Urinary bladder (tissue), 4 donors: ENCODE results near the gene POLR1E. TPM values are rescaled to one million over a fixed set of nuclear protein-coding genes. Genes with fewer than 3 reads are reported as not detected.

Source experiments
- DNase-seq: peaks from one replicate; pipeline ENCODE4 v3.0.0-alpha.2; 2015; ENCODE audit errors: extremely low spot score
- H3K27ac ChIP-seq: one replicate; pipeline ENCODE4 v1.5.1; 2013; ENCODE audit warnings: low read depth, mild to moderate bottlenecking, moderate library complexity
- H3K36me3 ChIP-seq: one replicate; pipeline ENCODE4 v1.6.1; 2013; ENCODE audit warnings: mild to moderate bottlenecking, moderate library complexity; ENCODE audit not compliant: insufficient read depth
- H3K4me1 ChIP-seq: one replicate; pipeline ENCODE4 v1.6.1; 2013; ENCODE audit warnings: mild to moderate bottlenecking, moderate library complexity; ENCODE audit not compliant: insufficient read depth
- H3K4me3 ChIP-seq: one replicate; pipeline ENCODE4 v1.5.1; 2013; ENCODE audit warnings: low read depth, low read length
- WGBS: extraction: QIAGEN DNeasy Blood & Tissue Kit; methylation state at CpG from one replicate; pipeline ENCODE4 v1.1.7; 2013; 5-methylcytosine and 5-hydroxymethylcytosine counted together
- polyA plus RNA-seq: library from polyadenylated mRNA; stranded (reverse); fragments of 200-250 nt; gene quantifications from one replicate; pipeline ENCODE4 v1.2.3, GENCODE V29; 2013
- total RNA-seq: library from RNA; depleted of rRNA; stranded (reverse); fragments of >200 nt; gene quantifications from one replicate; pipeline ENCODE4 v1.2.3, GENCODE V29; 2014
- donor health status: healthy with polysubstance abuse.
- donor health status: healthy.

The POLR1E gene
- total and polyA plus RNA-seq, 2 donors, result 26.6 to 32.4 TPM

GRCh38 chr9:37515620-37516258 lies 30.0 kb downstream of the POLR1E start:
- H3K36me3 ChIP-seq, result peaks cover 2% of the 10 kb centered on the region
- no peaks in the 10 kb centered on the region for H3K4me1 ChIP-seq
- no peak overlapping the region for H3K4me3 ChIP-seq
- H3K27ac ChIP-seq, result no peak overlapping the region
- 94% methylated on average over 14 of the region's 14 CpGs for WGBS
- no peak for DNase-seq

- Histone ChIP-seq H3K4me1 (no peaks in the 10 kb centered on the region), H3K36me3 (peaks cover 2% of the 10 kb centered on the region), H3K4me3 (no peak overlapping the region), H3K27ac (no peak overlapping the region)
- DNase-seq, result no peak
- 92% methylated on average over 13 of the region's 13 CpGs for WGBS
Observed at GRCh38 chr9:37517923-37518322, 32.2 kb downstream of the POLR1E start.

GRCh38 chr9:37520641-37521040 lies 34.9 kb downstream of the POLR1E start:
- 65% methylated on average over 3 of the region's 3 CpGs for WGBS
- no peak overlapping the region for H3K4me3 ChIP-seq
- no peaks in the 10 kb centered on the region for H3K4me1 ChIP-seq
- H3K36me3 ChIP-seq, result peaks cover under 1% of the 10 kb centered on the region
- no peak overlapping the region for H3K27ac ChIP-seq
- no peak for DNase-seq

- Histone ChIP-seq H3K4me1 (no peaks in the 10 kb centered on the region), H3K4me3 (no peak overlapping the region), H3K36me3 (no peaks in the 10 kb centered on the region), H3K27ac (no peak overlapping the region)
- no peak for DNase-seq
- WGBS, result 92% methylated on average over 10 of the region's 10 CpGs
Observed at GRCh38 chr9:37521111-37521510, 35.4 kb downstream of the POLR1E start.

- H3K4me3 ChIP-seq, result no peak overlapping the region
- H3K36me3 ChIP-seq, result no peaks in the 10 kb centered on the region
- 97% methylated on average over 2 of the region's 2 CpGs for WGBS
- no peaks in the 10 kb centered on the region for H3K4me1 ChIP-seq
- no peak for DNase-seq
- no peak overlapping the region for H3K27ac ChIP-seq
Observed at GRCh38 chr9:37522971-37523370, 37.2 kb downstream of the POLR1E start.

GRCh38 chr9:37523916-37524315 lies 38.2 kb downstream of the POLR1E start:
- Histone ChIP-seq H3K4me1 (no peaks in the 10 kb centered on the region), H3K4me3 (no peak overlapping the region), H3K36me3 (no peaks in the 10 kb centered on the region), H3K27ac (no peak overlapping the region)
- WGBS, result 91% methylated on average over 6 of the region's 6 CpGs
- DNase-seq, result no peak

- Histone ChIP-seq H3K36me3 (no peaks in the 10 kb centered on the region), H3K4me3 (no peak overlapping the region), H3K4me1 (no peaks in the 10 kb centered on the region), H3K27ac (no peak overlapping the region)
- no peak for DNase-seq
- 89% methylated on average over 18 of the region's 18 CpGs for WGBS
Observed at GRCh38 chr9:37528652-37529471, 43.1 kb downstream of the POLR1E start.

GRCh38 chr9:37531699-37532098 lies 46.0 kb downstream of the POLR1E start:
- H3K4me1 ChIP-seq, result no peaks in the 10 kb centered on the region
- DNase-seq, result no peak
- no peak overlapping the region for H3K4me3 ChIP-seq
- no peak overlapping the region for H3K27ac ChIP-seq
- no peaks in the 10 kb centered on the region for H3K36me3 ChIP-seq
- whole genome bisulfite sequencing, result 92% methylated on average over 13 of the region's 13 CpGs

- Histone ChIP-seq H3K27ac (no peak overlapping the region), H3K36me3 (no peaks in the 10 kb centered on the region), H3K4me3 (no peak overlapping the region), H3K4me1 (no peaks in the 10 kb centered on the region)
- 88% methylated on average over 7 of the region's 7 CpGs for WGBS
- no peak for DNase-seq
Observed at GRCh38 chr9:37534412-37534811, 48.7 kb downstream of the POLR1E start.

GRCh38 chr9:37534901-37535300 lies 49.2 kb downstream of the POLR1E start:
- Histone ChIP-seq H3K36me3 (no peaks in the 10 kb centered on the region), H3K27ac (no peak overlapping the region), H3K4me1 (no peaks in the 10 kb centered on the region), H3K4me3 (no peak overlapping the region)
- no peak for DNase-seq
- WGBS, result 76% methylated on average over 10 of the region's 10 CpGs

- no peaks in the 10 kb centered on the region for H3K4me1 ChIP-seq
- H3K27ac ChIP-seq, result no peak overlapping the region
- H3K36me3 ChIP-seq, result no peaks in the 10 kb centered on the region
- no peak for DNase-seq
- WGBS, result 96% methylated on average over 7 of the region's 7 CpGs
- H3K4me3 ChIP-seq, result no peak overlapping the region
Observed at GRCh38 chr9:37538099-37538498, 52.4 kb downstream of the POLR1E start.

GRCh38 chr9:37539634-37540033 lies 53.9 kb downstream of the POLR1E start:
- Histone ChIP-seq H3K4me3 (no peak overlapping the region), H3K4me1 (no peaks in the 10 kb centered on the region), H3K36me3 (no peaks in the 10 kb centered on the region), H3K27ac (no peak overlapping the region)
- no peak for DNase-seq

- H3K36me3 ChIP-seq, result no peaks in the 10 kb centered on the region
Observed at GRCh38 chr9:37540634-37541033, 54.9 kb downstream of the POLR1E start.

GRCh38 chr9:37541465-37541864 lies 55.7 kb downstream of the POLR1E start:
- H3K4me1 ChIP-seq, result no peaks in the 10 kb centered on the region
- no peak overlapping the region for H3K27ac ChIP-seq
- 97% methylated on average over 8 of the region's 8 CpGs for WGBS
- no peak for DNase-seq
- H3K4me3 ChIP-seq, result no peak overlapping the region
- H3K36me3 ChIP-seq, result no peaks in the 10 kb centered on the region

More at GRCh38 chr9:37540634-37541033, 54.9 kb downstream of the POLR1E start:
- Histone ChIP-seq H3K27ac (no peak overlapping the region), H3K4me3 (no peak overlapping the region), H3K4me1 (no peaks in the 10 kb centered on the region)
- DNase-seq, result no peak
- WGBS, result 77% methylated on average over 3 of the region's 3 CpGs
